CD4-positive, alpha-beta T cell (primary cell): ENCODE data around the gene SPDYE3. TPM values are rescaled to one million over a fixed set of nuclear protein-coding genes. Genes with fewer than 3 reads are reported as not detected.
A peak's percentile ranks its signal among the peaks of the same experiment; 100 is the strongest.

Source experiments
- ATAC-seq: fragments of 200-7000 bp; cut with Tn5 transposase; one replicate; pipeline ENCODE4 v1.10.0; 2022; ENCODE audit warnings: mild to moderate bottlenecking; ENCODE audit not compliant: poor library complexity
- CTCF ChIA-PET: fragments of 350-600 bp; sonication (Branson Sonifier 250); formaldehyde crosslinking; loops from one replicate; lab custom pipeline; 2021; ENCODE audit warnings: antibody characterized with exemption, inconsistent platforms; lab: Charles Lee
- POLR2A ChIA-PET: fragments of 350-600 bp; sonication (Branson Sonifier 250); formaldehyde crosslinking; loops from one replicate; lab custom pipeline; 2021; ENCODE audit warnings: antibody characterized with exemption, inconsistent platforms; lab: Charles Lee
- DNase-seq, 14 experiments: peaks; one replicate each; pipeline ENCODE4 v3.0.0-alpha.2; 2013 to 2020; ENCODE audit warnings: mixed read lengths in 2 of 14
- H3K27ac ChIP-seq, 2 donors: one replicate each; pipeline versions ENCODE4 v1.5.1 to v1.7.0; 2013; ENCODE audit warnings: low read length in 2 of 2, low read depth in 1 of 2, mild to moderate bottlenecking in 1 of 2
- H3K27me3 ChIP-seq, 2 experiments: 1 replicate in 1 of 2; 2 replicates in 1 of 2; pipeline versions ENCODE4 v1.6.1 to v1.7.0; 2013; ENCODE audit warnings: low read length in 2 of 2, control low read depth in 1 of 2, mild to moderate bottlenecking in 1 of 2, moderate library complexity in 1 of 2; ENCODE audit not compliant: insufficient read depth in 2 of 2, control insufficient read depth in 1 of 2
- H3K36me3 ChIP-seq: one replicate; pipeline ENCODE4 v1.6.1; 2013; ENCODE audit warnings: low read length, control low read depth; ENCODE audit not compliant: insufficient read depth
- H3K4me1 ChIP-seq: one replicate; pipeline ENCODE4 v1.6.1; 2013; ENCODE audit warnings: low read length, control low read depth; ENCODE audit not compliant: insufficient read depth
- H3K4me3 ChIP-seq: one replicate; pipeline ENCODE4 v1.5.1; 2013; ENCODE audit warnings: mild to moderate bottlenecking, low read length, moderate library complexity
- H3K9me3 ChIP-seq, 2 experiments: 1 replicate in 1 of 2; 2 replicates in 1 of 2; pipeline versions ENCODE4 v1.6.1 to v1.7.0; 2013; ENCODE audit warnings: low read length in 2 of 2, mild to moderate bottlenecking in 2 of 2, control low read depth in 1 of 2, moderate library complexity in 1 of 2; ENCODE audit not compliant: control insufficient read depth in 1 of 2, insufficient read depth in 1 of 2
- H3K27ac Mint-ChIP-seq: one replicate; pipeline ENCODE4 v1.8.0; 2020; ENCODE audit warnings: mixed read lengths
- H3K27me3 Mint-ChIP-seq: one replicate; pipeline ENCODE4 v1.8.0; 2021; ENCODE audit warnings: mixed read lengths
- H3K36me3 Mint-ChIP-seq: one replicate; pipeline ENCODE4 v1.8.0; 2021; ENCODE audit warnings: low read depth, mixed read lengths
- H3K4me1 Mint-ChIP-seq: one replicate; pipeline ENCODE4 v1.8.0; 2021; ENCODE audit warnings: low read depth, mixed read lengths
- H3K4me3 Mint-ChIP-seq: one replicate; pipeline ENCODE4 v1.8.0; 2020; ENCODE audit warnings: mild to moderate bottlenecking, mixed read lengths
- H3K9me3 Mint-ChIP-seq: one replicate; pipeline ENCODE4 v1.8.0; 2020; ENCODE audit warnings: mixed read lengths
- CTCF ChIP-seq: fragments of 200-600 bp; IDR thresholded peaks from one replicate; pipeline ENCODE4 v1.8.0; 2022; ENCODE audit warnings: antibody characterized with exemption, mild to moderate bottlenecking
- intact Hi-C, 2 experiments: fragments of 100-400 bp; cut with DNase I in 1 of 2; cut with micrococcal nuclease in 1 of 2; formaldehyde crosslinking; loops; one replicate each; pipeline versions ENCODE4 v1.15.1 to v1.9.0; 2023 to 2025; cut with DNase I, micrococcal nuclease
- total RNA-seq, 174 experiments: library from RNA in 2 of 174; stranded (reverse) in 2 of 174; gene quantifications; one replicate each; pipeline ENCODE4 v1.2.3 and lab custom pipeline; 2021 to 2026

SPDYE3 gene
- total RNA-seq, 2 experiments from 2014 or later = not detected

- Histone ChIP-seq H3K4me1 (peaks cover 24% of the 10 kb centered on the region), H3K9me3 (no peaks in the 10 kb centered on the region), H3K27ac (no peak overlapping the region), H3K36me3 (peaks cover 88% of the 10 kb centered on the region), H3K27me3 (no peaks in the 10 kb centered on the region), H3K4me3 (no peak overlapping the region)
- Mint-ChIP-seq H3K4me1 (no peaks in the 10 kb centered on the region), H3K9me3 (no peaks in the 10 kb centered on the region), H3K4me3 (no peak overlapping the region), H3K27ac (peak overlapping the region; percentile 7), H3K27me3 (no peaks in the 10 kb centered on the region), H3K36me3 (peaks cover 74% of the 10 kb centered on the region)
- ChIA-PET CTCF (no interaction called here), POLR2A (no interaction called here)
- no peak for ATAC-seq
- no peak for DNase-seq
- no peak for TF ChIP-seq CTCF
- intact Hi-C loops = no loop called here
Observed at GRCh38 chr7:100357131-100357561, 49.6 kb downstream of the SPDYE3 start.

DNA sequence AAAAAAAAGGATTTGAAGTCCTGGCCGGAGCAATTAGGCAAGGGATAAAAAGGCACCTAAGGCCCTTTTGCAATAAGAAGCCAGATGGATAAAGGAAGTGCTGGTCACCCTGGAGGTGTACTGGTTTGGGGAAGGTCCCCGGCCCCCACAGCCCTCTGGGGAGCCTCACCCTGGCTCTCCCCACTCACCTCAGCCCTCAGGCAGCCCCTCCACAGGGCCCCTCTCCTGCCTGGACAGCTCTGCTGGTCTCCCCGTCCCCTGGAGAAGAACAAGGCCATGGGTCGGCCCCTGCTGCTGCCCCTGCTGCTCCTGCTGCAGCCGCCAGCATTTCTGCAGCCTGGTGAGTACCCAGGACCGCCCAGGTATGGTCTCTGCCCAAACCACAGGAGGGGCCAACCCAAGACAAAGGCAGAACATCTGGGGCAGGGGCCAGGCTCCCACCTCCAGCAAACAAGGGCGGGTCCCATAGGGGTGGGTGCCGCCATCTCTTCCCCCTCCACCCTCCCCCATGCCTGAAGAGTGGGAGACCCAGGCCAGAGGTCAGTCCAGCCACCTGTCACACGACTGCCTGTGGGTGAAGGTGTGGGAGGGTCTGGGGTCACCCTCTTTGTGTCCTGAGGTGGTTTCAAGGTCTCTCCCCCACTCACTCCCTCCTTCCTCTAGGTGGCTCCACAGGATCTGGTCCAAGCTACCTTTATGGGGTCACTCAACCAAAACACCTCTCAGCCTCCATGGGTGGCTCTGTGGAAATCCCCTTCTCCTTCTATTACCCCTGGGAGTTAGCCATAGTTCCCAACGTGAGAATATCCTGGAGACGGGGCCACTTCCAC lies 50.7 kb downstream of the SPDYE3 start, which contains the start of gene PILRB:
PILRB (plus strand) TSS at position 91 of the 830 bp plus-strand sequence; CDS start at position 277, 186 bp downstream.
- peak within 1 kb of the TSS; percentile 7 for H3K27ac Mint-ChIP-seq
- POLR2A ChIA-PET = no interaction called here
- Histone ChIP-seq H3K4me3 (no peak within 1 kb of the TSS), H3K27me3 (no peaks in the 10 kb centered on the region), H3K36me3 (peaks cover 87% of the 10 kb centered on the region), H3K27ac (no peak within 1 kb of the TSS), H3K9me3 (no peaks in the 10 kb centered on the region), H3K4me1 (peaks cover 13% of the 10 kb centered on the region)
- no peaks in the 10 kb centered on the region for H3K9me3 Mint-ChIP-seq
- no peaks in the 10 kb centered on the region for H3K4me1 Mint-ChIP-seq
- DNase-seq (no peak), ATAC-seq (no peak)
- peaks cover 80% of the 10 kb centered on the region for H3K36me3 Mint-ChIP-seq
- CTCF ChIA-PET = no interaction called here
- intact Hi-C loops = no loop called here
- peak within 1 kb of the TSS; percentile 11 for H3K4me3 Mint-ChIP-seq
- no peaks in the 10 kb centered on the region for H3K27me3 Mint-ChIP-seq
- TF ChIP-seq CTCF = no peak

GRCh38 chr7:100358857-100359212 lies 51.3 kb downstream of the SPDYE3 start:
- Mint-ChIP-seq H3K36me3 (peaks cover 78% of the 10 kb centered on the region), H3K9me3 (no peaks in the 10 kb centered on the region), H3K27me3 (no peaks in the 10 kb centered on the region), H3K4me3 (no peak overlapping the region), H3K27ac (no peak overlapping the region), H3K4me1 (no peaks in the 10 kb centered on the region)
- Histone ChIP-seq H3K36me3 (peaks cover 81% of the 10 kb centered on the region), H3K27ac (no peak overlapping the region), H3K9me3 (no peaks in the 10 kb centered on the region), H3K27me3 (no peaks in the 10 kb centered on the region), H3K4me1 (peaks cover 7% of the 10 kb centered on the region), H3K4me3 (no peak overlapping the region)
- ChIA-PET POLR2A (no interaction called here), CTCF (no interaction called here)
- DNase-seq (no peak), ATAC-seq (no peak)
- TF ChIP-seq CTCF = no peak
- intact Hi-C loops = no loop called here
